HG02588 (cell line): Measurements from ENCODE around the gene OR11H6.
"Not testable (repeated sequence)": the region's sequence is repeated elsewhere in the genome, so short reads cannot be mapped to it uniquely, and the experiment has no call there.

Source experiments
- ATAC-seq: cut with Tn5 transposase; IDR thresholded peaks from one replicate; pipeline ENCODE4 v1.9.1; 2021; ENCODE audit warnings: mild to moderate bottlenecking, moderate library complexity; ENCODE audit not compliant: unreplicated experiment

The OR11H6 gene

DNA sequence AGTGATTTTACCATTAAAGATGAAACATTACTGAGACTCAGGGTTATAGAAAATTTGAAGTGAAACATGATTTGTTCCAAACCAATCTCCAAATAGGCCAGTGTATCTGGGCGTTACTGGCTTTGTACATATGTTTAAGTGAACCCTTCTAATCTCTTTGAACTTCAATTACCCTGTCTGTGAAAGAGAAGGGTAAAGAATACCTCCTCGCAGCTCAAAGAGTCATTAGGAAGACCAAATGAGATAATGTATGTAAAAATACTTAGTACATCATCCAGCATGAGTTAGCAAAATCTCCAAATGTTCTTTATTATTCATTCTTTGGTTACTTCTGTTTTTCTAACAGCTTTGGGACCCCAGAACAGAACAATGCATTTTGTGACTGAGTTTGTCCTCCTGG lies at the start of gene OR11H6:
Gene OR11H6 (plus strand): TSS at position 301 of the 400 bp plus-strand sequence. CDS start 0 bp downstream, at position 301.
- no peak for ATAC-seq

DNA sequence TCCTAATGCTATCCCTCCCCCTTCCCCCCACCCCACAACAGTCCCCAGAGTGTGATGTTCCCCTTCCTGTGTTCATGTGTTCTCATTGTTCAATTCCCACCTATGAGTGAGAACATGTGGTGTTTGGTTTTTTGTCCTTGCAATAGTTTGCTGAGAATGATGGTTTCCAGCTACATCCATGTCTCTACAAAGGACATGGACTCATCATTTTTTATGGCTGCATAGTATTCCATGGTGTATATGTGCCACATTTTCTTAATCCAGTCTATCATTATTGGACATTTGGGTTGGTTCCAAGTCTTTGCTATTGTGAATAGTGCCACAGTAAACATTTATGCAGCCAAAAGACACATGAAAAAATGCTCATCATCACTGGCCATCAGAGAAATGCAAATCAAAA lies 49.3 kb upstream of the OR11H6 start:
- ATAC-seq = not testable (repeated sequence)

GRCh38 chr14:20176330-20176729 lies 47.2 kb upstream of the OR11H6 start:
- ATAC-seq = no peak

DNA sequence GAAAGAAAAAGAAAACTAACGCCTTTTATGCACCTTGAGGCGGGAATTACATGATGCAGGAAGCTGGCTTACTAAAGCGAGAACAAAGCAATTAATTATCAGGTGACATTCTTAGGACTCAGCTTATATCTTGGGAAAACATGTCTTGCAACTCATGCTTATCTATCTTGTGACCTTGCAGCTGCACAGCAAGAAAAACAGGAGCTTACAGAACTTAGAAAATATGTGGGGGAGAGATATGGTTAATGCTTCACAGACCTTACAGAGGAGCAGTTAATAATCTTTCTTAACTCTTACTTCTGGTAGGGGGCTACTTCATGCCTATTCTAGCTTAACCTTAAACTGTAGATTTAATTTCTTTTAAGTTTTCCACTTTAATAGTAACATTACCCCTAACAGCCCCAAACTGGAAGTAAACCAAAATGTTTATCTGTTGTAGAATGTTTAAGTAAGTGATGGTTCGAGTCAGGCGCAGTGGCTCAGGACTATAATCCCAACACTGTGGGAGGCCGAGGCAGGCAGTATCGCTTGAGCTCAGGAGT lies 46.0 kb upstream of the OR11H6 start:
- ATAC-seq = no peak

DNA sequence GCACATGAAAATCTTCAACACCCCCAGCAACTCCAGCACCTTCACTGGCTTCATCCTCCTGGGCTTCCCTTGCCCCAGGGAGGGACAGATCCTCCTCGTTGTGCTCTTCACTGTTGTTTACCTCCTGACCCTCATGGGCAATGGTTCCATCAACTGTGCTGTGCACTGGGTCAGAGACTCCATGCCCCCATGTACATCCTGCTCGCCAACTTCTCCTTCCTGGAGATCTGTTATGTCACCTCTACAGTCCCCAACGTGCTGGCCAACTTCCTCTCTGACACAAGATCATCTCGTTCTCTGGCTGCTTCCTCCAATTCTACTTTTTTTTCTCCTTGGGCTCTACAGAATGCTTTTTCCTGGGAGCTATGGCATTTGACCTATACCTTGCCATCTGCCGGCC lies 44.3 kb upstream of the OR11H6 start:
- no peak for ATAC-seq

GRCh38 chr14:20179880-20180279 lies 43.6 kb upstream of the OR11H6 start:
- no peak for ATAC-seq

DNA sequence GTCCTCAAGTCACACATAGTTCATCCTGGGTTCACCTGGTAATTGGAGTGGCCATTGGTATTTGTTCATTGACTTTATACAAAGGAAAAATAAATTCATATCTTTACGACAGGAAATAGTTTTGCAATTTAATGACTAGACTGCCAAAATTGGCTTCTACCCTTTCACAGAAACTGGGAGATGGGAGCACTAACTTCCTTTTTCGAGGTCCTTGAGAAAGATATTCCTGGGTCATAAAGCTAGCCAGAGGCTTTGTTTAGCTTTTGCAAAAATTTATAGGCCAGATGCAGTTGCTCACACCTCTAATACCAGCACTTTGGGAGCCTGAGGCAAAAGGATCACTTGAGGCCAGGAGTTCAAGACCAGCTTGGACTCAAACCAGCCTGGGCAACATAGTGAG lies 43.0 kb upstream of the OR11H6 start:
- ATAC-seq = no peak

- no peak for ATAC-seq
Observed at GRCh38 chr14:20184181-20184580, 39.3 kb upstream of the OR11H6 start.

DNA sequence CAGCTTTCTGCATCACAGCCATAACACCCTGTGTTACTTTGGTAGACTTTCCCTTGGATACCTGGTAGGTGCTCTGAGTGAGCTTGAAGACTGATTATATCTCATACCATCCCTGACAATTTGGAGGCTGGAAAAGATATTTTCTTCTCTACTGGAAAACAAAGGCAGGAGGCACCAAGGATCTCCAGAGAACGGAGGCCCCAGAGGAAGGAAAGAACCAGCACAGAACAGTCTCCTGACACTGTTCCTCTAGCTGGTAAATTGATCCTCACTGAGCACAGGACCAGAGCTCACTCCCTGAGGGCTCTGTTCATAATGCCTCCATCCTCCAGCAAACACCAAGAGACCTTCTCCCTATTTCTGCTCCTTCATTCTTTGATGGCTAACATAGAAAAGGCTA lies 32.9 kb upstream of the OR11H6 start, which contains the start of gene OR11G2:
Gene OR11G2 (plus strand): TSS at position 301 of the 400 bp plus-strand sequence. CDS start 6,542 bp downstream, outside the sequence.
- no peak for ATAC-seq

DNA sequence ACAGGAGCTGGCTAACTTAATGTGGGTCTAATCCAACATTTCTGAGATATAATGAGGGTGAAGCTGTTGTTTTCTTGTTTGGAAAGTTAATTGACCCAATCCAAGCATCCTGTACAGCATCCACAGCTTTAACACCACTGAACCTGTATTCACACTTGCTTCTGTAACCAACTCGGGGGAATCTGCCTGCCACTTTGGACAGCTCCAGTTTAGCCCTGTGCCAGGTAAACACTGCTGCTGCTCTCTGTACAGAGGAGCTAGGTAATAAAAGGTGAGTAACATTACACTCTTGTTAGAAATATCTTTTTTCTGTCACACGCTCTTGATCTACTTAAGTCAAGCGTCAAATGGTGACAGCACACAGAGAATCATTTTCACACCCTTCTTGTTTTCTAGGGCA lies 32.1 kb upstream of the OR11H6 start:
- ATAC-seq = no peak

- no peak for ATAC-seq
Observed at GRCh38 chr14:20194101-20194500, 29.4 kb upstream of the OR11H6 start.

DNA sequence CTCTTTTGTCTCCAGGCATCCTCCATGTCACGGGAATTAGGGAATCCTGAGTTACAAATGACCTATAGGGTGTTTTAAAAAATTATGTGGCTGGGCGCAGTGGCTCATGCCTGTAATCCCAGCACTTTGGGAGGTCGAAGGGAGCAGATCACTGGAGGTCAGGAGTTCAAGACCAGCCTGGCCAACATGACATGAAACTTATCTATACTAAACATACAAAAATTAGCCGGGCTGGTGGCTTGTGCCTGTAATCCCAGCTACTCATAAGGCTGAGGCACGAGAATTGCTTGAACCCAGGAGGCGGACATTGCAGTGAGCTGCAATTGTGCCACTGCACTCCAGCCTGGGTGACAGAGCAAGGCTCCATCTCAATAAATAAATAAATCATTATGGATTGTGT lies 28.3 kb upstream of the OR11H6 start:
- ATAC-seq = not testable (repeated sequence)

GRCh38 chr14:20195911-20196310 lies 27.6 kb upstream of the OR11H6 start:
- ATAC-seq = no peak

GRCh38 chr14:20197459-20197858 lies 26.1 kb upstream of the OR11H6 start:
- no peak for ATAC-seq

GRCh38 chr14:20198991-20199390 lies 24.5 kb upstream of the OR11H6 start:
- no peak for ATAC-seq

- no peak for ATAC-seq
Observed at GRCh38 chr14:20204721-20205120, 18.8 kb upstream of the OR11H6 start.

- ATAC-seq = no peak
Observed at GRCh38 chr14:20209595-20209994, 13.9 kb upstream of the OR11H6 start.

- ATAC-seq = not testable (repeated sequence)
Observed at GRCh38 chr14:20212406-20212805, 11.1 kb upstream of the OR11H6 start.

GRCh38 chr14:20215196-20215595 lies 8.3 kb upstream of the OR11H6 start:
- no peak for ATAC-seq

GRCh38 chr14:20219033-20219432 lies 4.5 kb upstream of the OR11H6 start:
- no peak for ATAC-seq

GRCh38 chr14:20228681-20229080 lies 5.2 kb downstream of the OR11H6 start, which contains the start of gene OR11H7:
Gene OR11H7 (plus strand): TSS chr14:20228981.
- ATAC-seq = no peak

DNA sequence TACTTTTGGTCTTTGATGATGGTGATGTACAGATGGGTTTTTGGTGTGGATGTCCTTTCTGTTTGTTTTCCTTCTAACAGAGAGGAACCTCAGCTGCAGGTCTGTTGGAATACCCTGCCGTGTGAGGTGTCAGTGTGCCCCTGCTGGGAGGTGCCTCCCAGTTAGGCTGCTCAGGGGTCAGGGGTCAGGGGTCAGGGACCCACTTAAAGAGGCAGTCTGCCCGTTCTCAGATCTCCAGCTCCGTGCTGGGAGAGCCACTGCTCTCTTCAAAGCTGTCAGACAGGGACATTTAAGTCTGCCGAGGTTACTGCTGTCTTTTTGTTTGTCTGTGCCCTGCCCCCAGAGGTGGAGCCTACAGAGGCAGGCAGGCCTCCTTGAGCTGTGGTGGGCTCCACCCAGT lies 11.9 kb downstream of the OR11H6 start:
- not testable (repeated sequence) for ATAC-seq

DNA sequence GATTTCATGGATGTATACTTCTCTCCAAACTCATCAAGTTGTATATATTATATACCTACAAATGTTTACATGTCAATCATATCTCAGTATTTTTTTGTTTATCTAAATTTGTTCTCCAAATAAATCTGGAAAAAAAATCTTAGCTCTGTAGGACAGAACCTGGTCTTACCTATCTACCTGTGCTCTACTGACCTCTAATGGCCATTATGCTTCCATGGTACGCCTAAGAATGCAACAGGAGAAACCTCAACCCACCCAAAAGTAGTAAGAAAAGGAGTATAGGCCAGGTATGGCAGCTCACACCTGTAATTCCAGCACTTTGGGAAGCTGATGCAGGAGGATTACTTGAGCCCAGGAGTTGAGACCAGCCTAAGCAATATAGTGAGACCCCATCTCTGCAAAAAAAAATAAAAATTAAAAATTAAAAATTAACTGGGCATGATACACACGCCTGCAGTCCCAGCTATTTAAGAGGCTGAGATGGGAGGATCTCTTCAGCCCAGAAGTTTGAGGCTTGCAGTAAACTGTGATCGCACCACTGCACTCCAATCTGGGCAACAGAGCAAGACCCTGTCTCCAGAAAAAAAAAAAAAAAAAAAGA lies 24.2 kb downstream of the OR11H6 start:
- ATAC-seq = no peak
